T-cell (primary cell): ENCODE results near the gene SLC15A4. TPM values are rescaled to one million over a fixed set of nuclear protein-coding genes. Genes with fewer than 3 reads are reported as not detected.

Experiments
- total RNA-seq, 35 experiments: library from RNA in 6 of 35; stranded (reverse) in 6 of 35; fragments of 120-200 nt in 1 of 35; gene quantifications; one replicate each; pipeline versions ENCODE4 v1.2.1 to v1.2.4 and lab custom pipeline; 2013 to 2026

The SLC15A4 gene
- total RNA-seq, 5 donors from 2014 or later (not counting 1 experiment from before 2014, with no cell fraction given) = 17.6 to 31.0 (median 20.9) TPM

Other genes starting within 250 kb of the SLC15A4 start
- gene GLT1D1, start 29.5 kb upstream of the SLC15A4 start, total RNA-seq = under 1 TPM in 2 of 5 donors, not detected in 3; 0.14 to 0.26 TPM